BJ (cell line): ENCODE results near the gene MSRB3. TPM values are rescaled to one million over a fixed set of nuclear protein-coding genes. Genes with fewer than 3 reads are reported as not detected.

Experiments used
- CTCF ChIA-PET: fragments of 350-600 bp; formaldehyde crosslinking; extraction: SDS; loops from one replicate; lab custom pipeline; 2021; ENCODE audit warnings: antibody characterized with exemption, inconsistent platforms; lab: Yijun Ruan, JAX
- POLR2A ChIA-PET: fragments of 300-600 bp; sonication (Branson Sonifier 250); formaldehyde crosslinking; extraction: SDS; loops from one replicate; lab custom pipeline; 2021; ENCODE audit warnings: antibody characterized with exemption; lab: Charles Lee
- DNase-seq: peaks from one replicate; pipeline ENCODE4 v3.0.0-alpha.2; 2011; ENCODE audit warnings: low read depth
- H3K27me3 ChIP-seq: 2 replicates; pipeline ENCODE4 v1.6.0; 2011; ENCODE audit warnings: low read length; ENCODE audit not compliant: control insufficient read depth, insufficient read depth
- H3K36me3 ChIP-seq: 2 replicates; pipeline ENCODE4 v1.5.1; 2011; ENCODE audit warnings: low read length; ENCODE audit not compliant: control insufficient read depth, insufficient read depth
- H3K4me3 ChIP-seq: 2 replicates; pipeline ENCODE4 v1.5.1; 2011; ENCODE audit warnings: low read depth, mild to moderate bottlenecking, control low read depth, low read length
- CTCF ChIP-seq: IDR thresholded peaks from 2 replicates; pipeline ENCODE4 v1.5.1; 2011; ENCODE audit warnings: low read depth, mild to moderate bottlenecking, control low read depth, inconsistent platforms, low read length, moderate library complexity; ENCODE audit not compliant: insufficient read depth
- polyA minus RNA-seq: library from RNA; depleted of rRNA, polyadenylated mRNA; stranded (reverse); fragments of >200 nt; gene quantifications from 2 replicates; pipeline ENCODE4 v1.2.3, GENCODE V29; 2011; rRNA and poly(A)+ RNA removed
- polyA plus RNA-seq: library from polyadenylated mRNA; depleted of rRNA; stranded (reverse); fragments of >200 nt; gene quantifications from 2 replicates; pipeline ENCODE4 v1.2.3, GENCODE V29; 2011; rRNA removed

Gene MSRB3
- 76.0 and 105 TPM in 2 replicates for polyA plus RNA-seq
- 103 and 106 TPM in 2 replicates for polyA minus RNA-seq

- ChIA-PET POLR2A (no interaction called here), CTCF (no interaction called here)
- Histone ChIP-seq H3K27me3 (no peaks in the 10 kb centered on the region), H3K4me3 (peak within 1 kb of the TSS; percentile 95), H3K36me3 (no peaks in the 10 kb centered on the region)
- peak; percentile 33; the same call in 1 of the 2 replicates for TF ChIP-seq CTCF
- DNase-seq = no peak
Measured at GRCh38 chr12:65278576-65279368, at the start of gene MSRB3. Gene MSRB3, plus strand, starts transcription at chr12:65278683. Its CDS starts 29,897 bp downstream, at chr12:65308580.

GRCh38 chr12:65229441-65229840 is 49.0 kb upstream of the MSRB3 start:
- TF ChIP-seq CTCF = no peak
- CTCF ChIA-PET = interaction anchor here (0.9 kb wide), 1 partner anchor 21 kb away, joined by 3 read pairs; no protein-coding TSS in a partner anchor
- Histone ChIP-seq H3K36me3 (no peaks in the 10 kb centered on the region), H3K27me3 (no peaks in the 10 kb centered on the region), H3K4me3 (no peak overlapping the region)
- POLR2A ChIA-PET = no interaction called here
- peak; percentile 8 for DNase-seq

GRCh38 chr12:65232476-65233077 is 45.9 kb upstream of the MSRB3 start:
- POLR2A ChIA-PET = no interaction called here

GRCh38 chr12:65237153-65237552 is 41.3 kb upstream of the MSRB3 start:
- Histone ChIP-seq H3K4me3 (no peak overlapping the region), H3K36me3 (0 out of 2 replicates have a peak, but pooled peaks cover 2% of the 10 kb centered on the region), H3K27me3 (no peaks in the 10 kb centered on the region)
- ChIA-PET POLR2A (no interaction called here), CTCF (no interaction called here)
- TF ChIP-seq CTCF = no peak
- DNase-seq = no peak

More at GRCh38 chr12:65232476-65233077, 45.9 kb upstream of the MSRB3 start:
- TF ChIP-seq CTCF = peak; percentile 40; the same call in 1 of the 2 replicates
- CTCF ChIA-PET = interaction anchor here (0.8 to 1.6 kb wide), 7 partner anchors 8 to 342 kb away, joined by 3 to 5 read pairs (median 4); no protein-coding TSS in a partner anchor
- H3K36me3 ChIP-seq = no peaks in the 10 kb centered on the region
- DNase-seq = peak; percentile 9
- H3K27me3 ChIP-seq = no peaks in the 10 kb centered on the region
- no peak overlapping the region for H3K4me3 ChIP-seq

DNA sequence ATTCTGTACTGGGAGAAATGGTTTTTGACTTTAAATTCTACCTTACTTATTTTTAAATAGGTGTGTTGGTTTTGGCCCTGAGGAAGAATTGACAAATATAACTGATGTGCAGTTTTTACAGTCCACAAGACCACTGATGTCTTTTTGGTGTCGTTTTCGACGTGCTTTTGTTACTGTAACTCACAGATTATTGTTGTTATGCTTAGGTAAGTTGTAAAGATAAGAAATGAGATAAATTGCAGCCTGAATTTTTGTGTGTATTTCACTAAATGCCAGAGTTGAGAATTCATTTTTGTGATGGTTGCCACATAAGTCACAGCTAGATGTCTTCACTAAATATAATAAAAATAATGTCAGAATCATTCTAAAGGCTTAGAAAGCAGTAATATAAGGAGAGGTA is 39.9 kb upstream of the MSRB3 start:
- Histone ChIP-seq H3K36me3 (0 out of 2 replicates have a peak, but pooled peaks cover 2% of the 10 kb centered on the region), H3K27me3 (no peaks in the 10 kb centered on the region), H3K4me3 (no peak overlapping the region)
- TF ChIP-seq CTCF = no peak
- ChIA-PET POLR2A (interaction anchor here (0.6 kb wide), 1 partner anchor 70 kb away, joined by 4 read pairs; no protein-coding TSS in a partner anchor), CTCF (interaction anchor here (1.1 kb wide), 1 partner anchor 437 kb away, joined by 3 read pairs; no protein-coding TSS in a partner anchor)
- DNase-seq = no peak
